Mesodermal cell (in vitro differentiated cells): ENCODE data around the gene ZNF451.

Source experiments
- H3K27ac ChIP-seq: 2 replicates; pipeline ENCODE4 v1.7.0; 2013; ENCODE audit warnings: mild to moderate bottlenecking, low read depth, low read length, moderate library complexity; ENCODE audit not compliant: severe bottlenecking
- H3K36me3 ChIP-seq: 2 replicates; pipeline ENCODE4 v1.7.1; 2013; ENCODE audit warnings: mild to moderate bottlenecking, low read length, moderate library complexity; ENCODE audit not compliant: control insufficient read depth, insufficient read depth
- H3K4me1 ChIP-seq: one replicate; pipeline ENCODE4 v1.7.1; 2013; ENCODE audit warnings: mild to moderate bottlenecking, low read length; ENCODE audit not compliant: insufficient read depth, control insufficient read depth, poor library complexity, severe bottlenecking
- H3K4me3 ChIP-seq: 2 replicates; pipeline ENCODE4 v1.7.0; 2013; ENCODE audit warnings: low read length, control low read depth, mild to moderate bottlenecking; ENCODE audit not compliant: insufficient read depth, poor library complexity, severe bottlenecking; ENCODE audit errors: extremely low read depth
- H3K9me3 ChIP-seq: 2 replicates; pipeline ENCODE4 v1.7.1; 2013; ENCODE audit warnings: mild to moderate bottlenecking, low read length, moderate library complexity; ENCODE audit not compliant: control insufficient read depth
- WGBS, 2 experiments: methylation state at CpG; one replicate each; pipeline ENCODE4 v1.1.5; 2013; ENCODE audit warnings: missing lambda C conversion rate in 2 of 2; ENCODE audit not compliant: insufficient coverage in 2 of 2; 5-methylcytosine and 5-hydroxymethylcytosine counted together

The ZNF451 gene

DNA sequence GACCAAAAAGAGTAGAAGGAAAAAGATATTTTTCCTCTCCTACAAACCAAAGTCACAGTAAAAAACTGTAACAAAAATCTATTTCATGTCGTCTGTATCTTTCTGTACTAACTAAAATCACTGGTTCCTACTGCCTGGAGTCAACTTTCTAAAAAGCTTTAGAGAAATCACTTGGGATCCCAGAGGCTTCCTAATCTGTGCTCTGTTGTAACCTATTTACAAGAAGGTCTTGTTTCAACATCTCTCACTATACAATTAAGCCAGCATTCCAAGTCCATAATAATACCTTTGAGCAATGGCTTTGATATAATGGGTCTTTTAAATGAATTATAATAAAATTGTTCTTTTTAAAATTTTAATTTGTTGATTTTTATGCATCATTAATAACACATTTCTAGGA, 111.7 kb downstream of the ZNF451 start:
- peaks cover 10% of the 10 kb centered on the region for H3K4me1 ChIP-seq
- no peak overlapping the region for H3K27ac ChIP-seq
- whole genome bisulfite sequencing, 2 experiments = 89 to 100% methylated on average over 1 of the region's 1 CpG

GRCh38 chr6:57205550-57206328, 115.8 kb downstream of the ZNF451 start:
- Histone ChIP-seq H3K4me3 (no peak overlapping the region), H3K36me3 (no peaks in the 10 kb centered on the region), H3K27ac (no peak overlapping the region), H3K9me3 (no peaks in the 10 kb centered on the region), H3K4me1 (peaks cover 17% of the 10 kb centered on the region)
- 88 to 91% methylated on average over 7 of the region's 7 CpGs for WGBS, 2 experiments

More for the DNA sequence above, 111.7 kb downstream of the ZNF451 start:
- Histone ChIP-seq H3K36me3 (no peaks in the 10 kb centered on the region), H3K9me3 (no peaks in the 10 kb centered on the region), H3K4me3 (no peak overlapping the region)

GRCh38 chr6:57207141-57207540, 117.2 kb downstream of the ZNF451 start:
- H3K9me3 ChIP-seq = no peaks in the 10 kb centered on the region
- H3K27ac ChIP-seq = no peak overlapping the region
- 78 to 100% methylated on average over 2 of the region's 2 CpGs for WGBS, 2 experiments
- peaks cover 17% of the 10 kb centered on the region for H3K4me1 ChIP-seq
- no peak overlapping the region for H3K4me3 ChIP-seq
- H3K36me3 ChIP-seq = no peaks in the 10 kb centered on the region

- no peaks in the 10 kb centered on the region for H3K9me3 ChIP-seq
- H3K36me3 ChIP-seq = no peaks in the 10 kb centered on the region
- no peak overlapping the region for H3K27ac ChIP-seq
- no peak overlapping the region for H3K4me3 ChIP-seq
- peaks cover 17% of the 10 kb centered on the region for H3K4me1 ChIP-seq
- WGBS, 2 experiments = 91 to 93% methylated on average over 4 of the region's 4 CpGs
Observed at GRCh38 chr6:57207872-57208271, 117.9 kb downstream of the ZNF451 start.

- no peaks in the 10 kb centered on the region for H3K9me3 ChIP-seq
- H3K4me3 ChIP-seq = no peak overlapping the region
- no peaks in the 10 kb centered on the region for H3K36me3 ChIP-seq
- H3K4me1 ChIP-seq = peaks cover 17% of the 10 kb centered on the region
- no peak overlapping the region for H3K27ac ChIP-seq
Observed at GRCh38 chr6:57209030-57209429, 119.0 kb downstream of the ZNF451 start.

- Histone ChIP-seq H3K4me1 (peaks cover 17% of the 10 kb centered on the region), H3K9me3 (no peaks in the 10 kb centered on the region), H3K36me3 (no peaks in the 10 kb centered on the region), H3K4me3 (no peak overlapping the region), H3K27ac (no peak overlapping the region)
- 97 to 100% methylated on average over 3 to 5 of the region's 5 CpGs for WGBS, 2 experiments
Observed at GRCh38 chr6:57210060-57210459, 120.1 kb downstream of the ZNF451 start.

GRCh38 chr6:57215260-57215659, 125.3 kb downstream of the ZNF451 start:
- Histone ChIP-seq H3K4me3 (no peak overlapping the region), H3K4me1 (no peaks in the 10 kb centered on the region), H3K36me3 (peaks cover 4% of the 10 kb centered on the region), H3K27ac (no peak overlapping the region), H3K9me3 (peaks cover 5% of the 10 kb centered on the region)
- WGBS, 2 experiments = no CpG with 5 or more reads among the region's 1 CpG

DNA sequence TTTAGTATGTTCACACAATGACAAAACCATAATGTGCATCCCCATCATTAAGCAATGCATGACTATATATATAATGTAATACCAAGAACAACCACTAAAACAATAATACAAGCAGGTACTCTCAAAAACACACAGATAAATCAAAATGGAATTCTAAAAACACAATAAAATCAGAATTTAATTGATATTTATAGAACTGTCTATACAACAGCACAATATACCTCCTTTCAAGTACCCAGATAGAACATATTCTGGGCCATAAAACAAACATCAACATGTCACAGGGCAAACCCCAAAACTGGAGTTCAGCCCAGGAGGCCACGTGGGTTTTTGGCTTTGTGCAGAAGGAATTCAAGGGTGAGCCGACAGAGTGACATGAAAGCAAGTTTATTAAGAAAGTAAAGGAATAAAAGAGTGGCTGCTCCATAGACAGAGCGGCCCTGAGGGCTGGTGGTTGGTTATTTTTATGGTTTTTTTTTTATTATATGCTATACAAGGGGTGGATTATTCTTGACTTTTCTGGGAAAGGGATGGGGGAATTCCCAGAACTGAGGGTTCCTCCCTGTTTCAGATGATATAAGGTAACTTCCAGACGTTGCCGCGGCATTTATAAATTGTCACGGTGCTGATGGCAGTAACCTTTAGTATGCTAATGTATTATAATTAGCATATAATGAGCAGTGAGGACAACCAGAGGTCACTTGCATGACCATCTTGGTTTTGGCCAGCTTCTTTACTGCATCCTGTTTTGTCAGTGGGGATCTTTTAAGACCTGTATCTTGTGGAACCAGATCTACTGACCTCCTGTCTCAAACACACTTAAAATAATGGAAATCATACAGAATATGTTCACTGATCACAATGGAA, 126.5 kb downstream of the ZNF451 start:
- 82 to 88% methylated on average over 2 to 3 of the region's 7 CpGs for WGBS, 2 experiments

DNA sequence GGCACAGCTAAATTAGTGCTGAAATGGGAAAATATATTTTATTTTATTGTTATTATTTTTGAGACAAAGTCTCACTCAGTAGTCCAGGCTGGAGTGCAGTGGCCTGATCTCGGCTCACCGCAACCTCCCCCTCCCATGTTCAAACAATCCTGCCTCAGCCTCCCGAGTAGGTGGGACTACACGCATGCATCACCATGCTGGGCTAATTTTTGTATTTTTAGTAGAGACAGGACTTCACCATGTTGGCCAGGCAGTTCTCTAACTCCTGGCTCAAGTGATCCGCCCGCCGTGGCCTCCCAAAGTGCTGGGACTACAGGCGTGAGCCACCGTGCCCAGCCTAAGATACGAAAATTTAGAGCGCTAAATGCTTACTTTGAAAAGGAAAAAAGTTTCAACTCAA, 127.3 kb downstream of the ZNF451 start:
- Histone ChIP-seq H3K4me3 (no peak overlapping the region), H3K36me3 (peaks cover 5% of the 10 kb centered on the region), H3K9me3 (peaks cover 8% of the 10 kb centered on the region), H3K27ac (no peak overlapping the region), H3K4me1 (no peaks in the 10 kb centered on the region)
- WGBS, 2 experiments = 95 to 96% methylated on average over 7 of the region's 11 CpGs

More for the DNA sequence above, 126.5 kb downstream of the ZNF451 start:
- Histone ChIP-seq H3K4me1 (no peaks in the 10 kb centered on the region), H3K27ac (no peak overlapping the region), H3K4me3 (no peak overlapping the region), H3K36me3 (peaks cover 5% of the 10 kb centered on the region), H3K9me3 (peaks cover 8% of the 10 kb centered on the region)
